Kidney epithelial cell (primary cell): ENCODE measurements around the gene ARMC2. TPM values are rescaled to one million over a fixed set of nuclear protein-coding genes. Genes with fewer than 3 reads are reported as not detected.

Experiments
- DNase-seq: peaks from one replicate; pipeline ENCODE4 v3.0.0-alpha.2; 2010; ENCODE audit warnings: low read depth
- H3K27me3 ChIP-seq: 2 replicates; pipeline ENCODE4 v1.6.0; 2011; ENCODE audit warnings: low read length; ENCODE audit not compliant: control insufficient read depth, insufficient read depth
- H3K36me3 ChIP-seq: 2 replicates; pipeline ENCODE4 v1.5.1; 2011; ENCODE audit warnings: low read length; ENCODE audit not compliant: control insufficient read depth, insufficient read depth
- H3K4me3 ChIP-seq: 2 replicates; pipeline ENCODE4 v1.5.1; 2011; ENCODE audit warnings: low read depth, mild to moderate bottlenecking, control low read depth, low read length
- CTCF ChIP-seq: IDR thresholded peaks from 2 replicates; pipeline ENCODE4 v1.5.1; 2011; ENCODE audit warnings: mild to moderate bottlenecking, moderate library complexity, low read length, control low read depth, inconsistent platforms; ENCODE audit not compliant: insufficient read depth, poor library complexity, severe bottlenecking
- total RNA-seq: library from RNA; depleted of rRNA; stranded (reverse); fragments of >200 nt; gene quantifications from 2 replicates; pipeline ENCODE4 v1.2.3, GENCODE V29; 2015

ARMC2 gene
- total RNA-seq, 1 donor from 2014 or later: 1.1 TPM

- no peak for TF ChIP-seq CTCF
- DNase-seq: peak; percentile 89
- Histone ChIP-seq H3K36me3 (no peaks in the 10 kb centered on the region), H3K27me3 (no peaks in the 10 kb centered on the region), H3K4me3 (no peak overlapping the region)
Measured at GRCh38 chr6:108947114-108947854, 99.1 kb downstream of the ARMC2 start.

GRCh38 chr6:108948181-108948661 lies 100.0 kb downstream of the ARMC2 start:
- TF ChIP-seq CTCF: no peak
- Histone ChIP-seq H3K36me3 (no peaks in the 10 kb centered on the region), H3K4me3 (no peak overlapping the region), H3K27me3 (no peaks in the 10 kb centered on the region)
- no peak for DNase-seq

- TF ChIP-seq CTCF: no peak
- DNase-seq: no peak
- no peak overlapping the region for H3K4me3 ChIP-seq
- no peaks in the 10 kb centered on the region for H3K27me3 ChIP-seq
- H3K36me3 ChIP-seq: no peaks in the 10 kb centered on the region
Measured at GRCh38 chr6:108951351-108951953, 103.2 kb downstream of the ARMC2 start.

GRCh38 chr6:108952776-108953486 lies 104.7 kb downstream of the ARMC2 start:
- Histone ChIP-seq H3K27me3 (no peaks in the 10 kb centered on the region), H3K36me3 (no peaks in the 10 kb centered on the region), H3K4me3 (no peak overlapping the region)
- DNase-seq: no peak
- no peak for TF ChIP-seq CTCF

- H3K27me3 ChIP-seq: no peaks in the 10 kb centered on the region
- TF ChIP-seq CTCF: no peak
- H3K36me3 ChIP-seq: no peaks in the 10 kb centered on the region
- no peak for DNase-seq
- H3K4me3 ChIP-seq: no peak overlapping the region
Measured at GRCh38 chr6:108953681-108954080, 105.5 kb downstream of the ARMC2 start.
